OCI-LY7 (cell line): ENCODE data around the gene OPN5. TPM values are rescaled to one million over a fixed set of nuclear protein-coding genes. Genes with fewer than 3 reads are reported as not detected.

Source experiments
- BruUV-seq: library from RNA; stranded (reverse); fragments of 400-500 nt; replicated peaks from 2 replicates; lab custom pipeline; 2021; lab: Mats Ljungman, UMichigan
- CTCF ChIA-PET: fragments of 300-600 bp; sonication (Branson Sonifier 250); formaldehyde crosslinking; loops from one replicate; lab custom pipeline; 2022; ENCODE audit warnings: antibody characterized with exemption; ENCODE audit not compliant: unreplicated experiment; lab: Charles Lee
- POLR2A ChIA-PET: fragments of 300-600 bp; sonication (Branson Sonifier 250); formaldehyde crosslinking; loops from one replicate; lab custom pipeline; 2022; ENCODE audit warnings: antibody characterized with exemption; lab: Charles Lee
- DNase-seq: peaks from one replicate; pipeline ENCODE4 v3.0.0-alpha.2; 2015; ENCODE audit warnings: low spot score
- H2AFZ ChIP-seq: fragments of 200-600 bp; sonication (generic), shearing (Covaris generic); 2 replicates; pipeline ENCODE4 v1.6.1; 2014; ENCODE audit warnings: mild to moderate bottlenecking, antibody characterized with exemption, low read length, moderate library complexity
- H3K27ac ChIP-seq: fragments of 200-600 bp; sonication (generic); 2 replicates; pipeline ENCODE4 v1.5.1; 2014; ENCODE audit warnings: mixed run types, low read depth, mild to moderate bottlenecking, moderate library complexity, low read length, inconsistent platforms; ENCODE audit not compliant: poor library complexity, severe bottlenecking
- H3K36me3 ChIP-seq: fragments of 200-600 bp; sonication (generic); 2 replicates; pipeline ENCODE4 v1.6.1; 2014; ENCODE audit warnings: mild to moderate bottlenecking, antibody characterized with exemption, low read length, moderate library complexity, mixed read lengths; ENCODE audit not compliant: insufficient read depth
- H3K4me1 ChIP-seq: fragments of 200-600 bp; sonication (generic); 2 replicates; pipeline ENCODE4 v1.5.1; 2014; ENCODE audit warnings: mild to moderate bottlenecking, low read length; ENCODE audit not compliant: insufficient read depth, poor library complexity, severe bottlenecking
- H3K4me2 ChIP-seq: fragments of 200-600 bp; sonication (generic); 2 replicates; pipeline ENCODE4 v1.6.1; 2014; ENCODE audit warnings: mild to moderate bottlenecking, low read length
- H3K4me3 ChIP-seq: fragments of 200-600 bp; sonication (generic); 2 replicates; pipeline ENCODE4 v1.5.1; 2014; ENCODE audit warnings: mild to moderate bottlenecking, low read depth, low read length; ENCODE audit not compliant: poor library complexity, severe bottlenecking
- H3K79me2 ChIP-seq: fragments of 200-600 bp; sonication (generic); 2 replicates; pipeline ENCODE4 v1.6.1; 2016; ENCODE audit warnings: low read depth, mild to moderate bottlenecking, low read length, moderate library complexity, mixed read lengths; ENCODE audit not compliant: insufficient read depth
- H3K9me2 ChIP-seq: fragments of 200-600 bp; sonication (generic); 2 replicates; pipeline ENCODE4 v1.6.1; 2016; ENCODE audit warnings: mild to moderate bottlenecking, low read length, mixed read lengths; ENCODE audit not compliant: insufficient read depth
- H3K9me3 ChIP-seq: fragments of 200-600 bp; sonication (generic); 2 replicates; pipeline ENCODE4 v1.6.1; 2014; ENCODE audit warnings: mild to moderate bottlenecking, mixed run types, low read length, mixed read lengths
- H4K20me1 ChIP-seq: fragments of 200-600 bp; sonication (generic); 2 replicates; pipeline ENCODE4 v1.6.1; 2014; ENCODE audit warnings: mild to moderate bottlenecking, antibody characterized with exemption, low read length, moderate library complexity, mixed read lengths; ENCODE audit not compliant: insufficient read depth
- EZH2phosphoT487 ChIP-seq: fragments of 200-600 bp; sonication (generic); IDR thresholded peaks from 2 replicates; pipeline ENCODE4 v1.6.1; 2018; ENCODE audit warnings: low read depth, borderline replicate concordance, mild to moderate bottlenecking, mixed run types, antibody characterized with exemption, low read length, moderate library complexity, mixed read lengths
- intact Hi-C: fragments of 100-400 bp; cut with micrococcal nuclease; formaldehyde crosslinking; loops from one replicate; pipeline ENCODE4 v1.10.0; 2022; ENCODE audit not compliant: unreplicated experiment
- total RNA-seq, 2 experiments: library from RNA; depleted of rRNA in 1 of 2; stranded (reverse); fragments of >200 nt in 1 of 2; shearing (Covaris generic) in 1 of 2; gene quantifications; 2 replicates each; pipeline ENCODE4 v1.2.3, GENCODE V29; 2014 to 2022
- TF ChIP-seq, protein P1 (sequence below): fragments of 200-600 bp; sonication (generic); conservative IDR thresholded peaks from 2 replicates; pipeline ENCODE4 v1.5.1; 2014; ENCODE audit warnings: mild to moderate bottlenecking, antibody characterized with exemption, low read length, moderate library complexity, mixed read lengths

OPN5 gene
- total RNA-seq, 2 experiments from 2014 or later = not detected

DNA sequence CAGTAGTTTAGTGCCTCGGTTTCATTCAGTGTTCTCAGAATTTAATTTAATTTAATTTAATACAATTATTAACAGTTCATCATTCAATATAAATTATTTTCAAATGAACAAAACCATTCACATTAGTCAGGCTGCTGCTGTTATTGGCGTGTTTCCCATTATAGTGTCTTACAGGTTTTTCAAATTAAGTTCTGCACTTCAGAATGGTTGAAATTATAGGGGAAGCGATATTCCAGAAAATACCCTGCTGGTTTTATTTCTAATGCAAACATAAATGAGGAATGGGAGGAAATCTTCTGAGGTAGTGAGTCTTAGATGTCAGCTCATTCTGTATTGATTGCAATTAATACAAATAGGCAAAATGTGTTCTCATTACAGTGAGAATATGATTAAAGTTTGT lies 37.6 kb downstream of the OPN5 start:
- CTCF ChIA-PET = no interaction called here
- no peaks in the 10 kb centered on the region for H4K20me1 ChIP-seq
- H3K4me1 ChIP-seq = no peaks in the 10 kb centered on the region
- intact Hi-C loops = no loop called here
- H3K36me3 ChIP-seq = no peaks in the 10 kb centered on the region
- H3K79me2 ChIP-seq = no peaks in the 10 kb centered on the region
- no peak overlapping the region for H3K4me3 ChIP-seq
- H3K4me2 ChIP-seq = no peak overlapping the region
- TF ChIP-seq, protein P1, sequence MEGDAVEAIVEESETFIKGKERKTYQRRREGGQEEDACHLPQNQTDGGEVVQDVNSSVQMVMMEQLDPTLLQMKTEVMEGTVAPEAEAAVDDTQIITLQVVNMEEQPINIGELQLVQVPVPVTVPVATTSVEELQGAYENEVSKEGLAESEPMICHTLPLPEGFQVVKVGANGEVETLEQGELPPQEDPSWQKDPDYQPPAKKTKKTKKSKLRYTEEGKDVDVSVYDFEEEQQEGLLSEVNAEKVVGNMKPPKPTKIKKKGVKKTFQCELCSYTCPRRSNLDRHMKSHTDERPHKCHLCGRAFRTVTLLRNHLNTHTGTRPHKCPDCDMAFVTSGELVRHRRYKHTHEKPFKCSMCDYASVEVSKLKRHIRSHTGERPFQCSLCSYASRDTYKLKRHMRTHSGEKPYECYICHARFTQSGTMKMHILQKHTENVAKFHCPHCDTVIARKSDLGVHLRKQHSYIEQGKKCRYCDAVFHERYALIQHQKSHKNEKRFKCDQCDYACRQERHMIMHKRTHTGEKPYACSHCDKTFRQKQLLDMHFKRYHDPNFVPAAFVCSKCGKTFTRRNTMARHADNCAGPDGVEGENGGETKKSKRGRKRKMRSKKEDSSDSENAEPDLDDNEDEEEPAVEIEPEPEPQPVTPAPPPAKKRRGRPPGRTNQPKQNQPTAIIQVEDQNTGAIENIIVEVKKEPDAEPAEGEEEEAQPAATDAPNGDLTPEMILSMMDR = no peak
- no peak for TF ChIP-seq EZH2phosphoT487
- no peak overlapping the region for H2AFZ ChIP-seq
- no peaks in the 10 kb centered on the region for H3K9me3 ChIP-seq
- DNase-seq = no peak
- no peaks in the 10 kb centered on the region for H3K9me2 ChIP-seq
- POLR2A ChIA-PET = interaction anchor here (1.7 kb wide), 1 partner anchor 18 kb away, joined by 6 read pairs; no protein-coding TSS in a partner anchor
- no peak overlapping the region for H3K27ac ChIP-seq
- no TSS peak for BruUV-seq

DNA sequence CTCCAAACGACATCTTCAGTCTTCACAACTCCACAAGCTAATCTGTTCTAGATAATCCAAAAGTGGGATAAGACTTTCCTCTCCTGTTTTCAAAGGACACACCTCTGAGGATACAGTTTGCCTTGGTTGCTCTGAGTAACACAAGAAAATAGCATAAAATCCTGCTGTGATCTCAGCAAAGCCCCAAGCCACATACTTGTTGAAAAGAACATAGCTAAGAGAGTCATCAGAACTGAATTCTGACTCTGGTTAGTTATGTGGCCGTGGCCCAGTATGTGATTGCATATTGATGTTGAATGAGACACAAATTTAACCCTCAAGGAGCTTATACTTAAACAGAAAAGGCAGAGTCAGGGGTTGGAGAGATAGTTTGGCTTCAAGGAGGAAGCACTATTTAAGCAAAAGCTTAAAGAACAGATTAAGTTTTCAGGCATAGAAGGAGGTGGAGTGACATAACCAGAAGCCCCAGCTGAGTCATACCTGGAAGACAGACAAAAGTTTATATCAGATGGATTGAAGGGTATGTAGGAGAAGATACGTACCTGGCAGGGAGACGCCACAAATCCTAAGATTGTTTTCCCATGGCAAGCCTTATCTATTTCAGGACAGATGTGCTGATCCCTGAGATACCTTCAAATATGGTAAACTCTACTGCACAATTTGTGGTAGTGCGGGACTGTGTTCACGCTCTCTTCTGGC lies 41.2 kb downstream of the OPN5 start:
- Histone ChIP-seq H3K9me2 (no peaks in the 10 kb centered on the region), H3K4me3 (no peak overlapping the region), H4K20me1 (no peaks in the 10 kb centered on the region), H3K9me3 (no peaks in the 10 kb centered on the region), H2AFZ (no peak overlapping the region), H3K79me2 (no peaks in the 10 kb centered on the region), H3K27ac (no peak overlapping the region), H3K4me2 (no peak overlapping the region), H3K36me3 (no peaks in the 10 kb centered on the region), H3K4me1 (no peaks in the 10 kb centered on the region)
- intact Hi-C loops = no loop called here
- CTCF ChIA-PET = no interaction called here
- POLR2A ChIA-PET = interaction anchor here (1.0 kb wide), 1 partner anchor 36 kb away, joined by 3 read pairs; no protein-coding TSS in a partner anchor
- BruUV-seq = no TSS peak
- DNase-seq = no peak
- TF ChIP-seq, protein P1 = no peak
- no peak for TF ChIP-seq EZH2phosphoT487
